ENCODE measurements around the gene ST7L.
"Not testable (repeated sequence)": the region's sequence is repeated elsewhere in the genome, so short reads cannot be mapped to it uniquely, and the experiment has no call there.

The ST7L gene

DNA sequence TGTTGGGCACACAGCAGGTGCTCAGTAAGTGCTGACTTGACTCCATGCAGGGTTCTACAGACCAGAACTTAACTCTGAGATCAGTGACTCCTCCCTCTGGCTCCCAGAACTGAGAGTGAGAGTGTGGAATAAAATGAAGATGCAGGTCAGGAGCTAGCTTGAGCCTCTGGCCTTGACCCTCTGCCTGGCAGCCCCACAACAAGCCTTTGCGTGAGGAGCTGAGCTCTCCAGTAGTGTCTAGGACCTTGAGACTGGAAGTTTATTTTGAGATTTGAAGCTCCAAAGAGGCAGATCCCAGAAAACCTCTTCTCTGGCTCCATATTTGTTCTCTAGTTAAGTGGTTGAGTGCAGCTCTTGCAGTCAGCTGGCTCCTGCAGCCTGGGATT lies 113.5 kb downstream of the ST7L start:
- Histone ChIP-seq H4K20me1 (peaks cover 15% of the 10 kb centered on the region; the same call in 1 of the 2 replicates), H3K27ac (no peak overlapping the region), H3K4me2 (peak overlapping the region; percentile 69), H3K4me3 (no peak overlapping the region), H3K36me3 (no peaks in the 10 kb centered on the region), H3K27me3 (peaks cover 85% of the 10 kb centered on the region), H3K9ac (peak overlapping the region; percentile 34; the same call in 1 of the 2 replicates), H3K9me3 (peaks cover 10% of the 10 kb centered on the region), H3K4me1 (peaks cover 40% of the 10 kb centered on the region)
- TF ChIP-seq Cebpa-rat (IDR thresholded peaks at IDR 0.05): no peak

- peak overlapping the region; percentile 69 for H3K4me2 ChIP-seq
- peaks cover 10% of the 10 kb centered on the region for H3K9me3 ChIP-seq
- H3K27me3 ChIP-seq: peaks cover 85% of the 10 kb centered on the region
- H4K20me1 ChIP-seq: peaks cover 15% of the 10 kb centered on the region; the same call in 1 of the 2 replicates
- no peak overlapping the region for H3K9ac ChIP-seq
- no peak overlapping the region for H3K4me3 ChIP-seq
- H3K36me3 ChIP-seq: no peaks in the 10 kb centered on the region
- no peak for TF ChIP-seq Cebpa-rat (IDR thresholded peaks at IDR 0.05)
- no peak overlapping the region for H3K27ac ChIP-seq
- peaks cover 40% of the 10 kb centered on the region for H3K4me1 ChIP-seq
Observed at GRCh38 chr1:112504661-112505399, 114.1 kb downstream of the ST7L start.

DNA sequence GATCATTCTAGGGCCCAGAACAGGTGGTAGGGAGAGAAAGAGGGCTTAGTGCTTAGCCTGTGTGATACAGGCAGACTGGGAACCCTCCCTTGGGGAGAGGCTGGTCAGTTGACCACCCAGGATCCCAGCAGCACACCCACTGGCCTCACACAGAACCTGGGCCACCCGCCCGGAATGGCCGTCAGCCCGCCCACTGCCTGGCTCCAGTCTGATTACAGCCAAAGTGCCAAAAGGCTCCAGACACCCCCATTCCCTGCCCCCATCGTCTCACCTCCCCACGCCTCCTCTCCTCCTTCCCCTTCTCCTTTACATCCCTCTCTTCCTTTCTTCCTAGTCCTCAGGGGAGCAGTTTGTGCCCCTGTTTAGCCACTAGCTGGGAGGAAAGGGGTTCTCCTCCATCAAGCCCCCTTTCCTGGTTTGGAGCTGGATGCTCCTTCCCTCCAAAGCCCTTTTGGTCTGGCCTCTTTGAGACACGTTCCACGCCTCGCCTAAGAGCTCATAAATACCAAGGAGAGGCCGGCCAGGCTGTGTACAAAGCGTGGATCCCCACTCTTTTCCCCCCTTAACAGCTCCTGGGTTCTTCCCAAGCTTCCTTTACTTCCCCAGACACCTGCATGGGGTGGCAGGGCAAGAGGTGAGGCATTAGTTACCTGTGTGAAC lies 114.8 kb downstream of the ST7L start:
- Histone ChIP-seq H3K4me1 (peaks cover 40% of the 10 kb centered on the region), H3K4me2 (peak overlapping the region; percentile 69; the same call in 1 of the 2 replicates), H3K4me3 (no peak overlapping the region), H3K27me3 (peaks cover 80% of the 10 kb centered on the region), H3K9me3 (peaks cover 7% of the 10 kb centered on the region), H3K36me3 (no peaks in the 10 kb centered on the region), H3K27ac (no peak overlapping the region), H4K20me1 (peaks cover 9% of the 10 kb centered on the region; the same call in 1 of the 2 replicates), H3K9ac (no peak overlapping the region)
- TF ChIP-seq Cebpa-rat (IDR thresholded peaks at IDR 0.05): no peak

- Histone ChIP-seq H3K4me2 (no peak overlapping the region), H3K27me3 (peaks cover 67% of the 10 kb centered on the region), H3K4me1 (peaks cover 28% of the 10 kb centered on the region), H3K9me3 (no peaks in the 10 kb centered on the region), H3K9ac (no peak overlapping the region), H3K4me3 (no peak overlapping the region), H3K36me3 (no peaks in the 10 kb centered on the region), H3K27ac (no peak overlapping the region), H4K20me1 (peaks cover 4% of the 10 kb centered on the region; the same call in 1 of the 2 replicates)
- no peak for TF ChIP-seq Cebpa-rat (IDR thresholded peaks at IDR 0.05)
Observed at GRCh38 chr1:112502826-112503225, 116.1 kb downstream of the ST7L start.

GRCh38 chr1:112501810-112502641 lies 116.9 kb downstream of the ST7L start:
- no peak for TF ChIP-seq Cebpa-rat (IDR thresholded peaks at IDR 0.05)
- peak overlapping the region; percentile 58 for H3K4me3 ChIP-seq

DNA sequence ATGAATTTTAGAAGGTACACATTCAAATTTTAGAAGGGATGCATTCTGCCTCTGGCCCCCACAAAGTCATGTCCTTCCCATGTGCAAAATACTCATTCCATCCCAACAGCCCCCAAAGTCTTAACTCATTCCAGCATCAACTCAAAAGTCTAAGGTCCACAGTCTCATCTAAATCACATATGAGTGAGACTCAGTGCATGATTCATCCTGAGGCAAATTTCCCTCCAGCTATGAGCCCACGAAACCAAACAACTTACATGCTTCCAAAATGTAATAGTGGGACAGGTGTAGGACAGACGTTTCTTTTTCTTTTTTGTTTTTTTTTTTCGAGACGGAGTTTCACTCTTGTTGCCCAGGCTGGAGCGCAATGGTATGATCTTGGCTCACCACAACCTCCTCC lies 122.7 kb downstream of the ST7L start:
- Histone ChIP-seq H3K4me3 (no peak overlapping the region), H3K27ac (no peak overlapping the region), H3K4me2 (no peak overlapping the region), H4K20me1 (no peaks in the 10 kb centered on the region), H3K27me3 (peaks cover 17% of the 10 kb centered on the region), H3K36me3 (no peaks in the 10 kb centered on the region), H3K4me1 (no peaks in the 10 kb centered on the region), H3K9me3 (no peaks in the 10 kb centered on the region), H3K9ac (no peak overlapping the region)
- TF ChIP-seq Cebpa-rat (IDR thresholded peaks at IDR 0.05): no peak

More at GRCh38 chr1:112501810-112502641, 116.9 kb downstream of the ST7L start:
- H3K27me3 ChIP-seq: peaks cover 59% of the 10 kb centered on the region
- H4K20me1 ChIP-seq: peaks cover 4% of the 10 kb centered on the region; the same call in 1 of the 2 replicates
- H3K9ac ChIP-seq: no peak overlapping the region
- no peaks in the 10 kb centered on the region for H3K9me3 ChIP-seq
- H3K27ac ChIP-seq: no peak overlapping the region
- H3K4me1 ChIP-seq: peaks cover 22% of the 10 kb centered on the region
- H3K36me3 ChIP-seq: no peaks in the 10 kb centered on the region
- H3K4me2 ChIP-seq: peak overlapping the region; percentile 71

- Histone ChIP-seq H3K27ac (no peak overlapping the region), H4K20me1 (no peaks in the 10 kb centered on the region), H3K4me2 (no peak overlapping the region), H3K27me3 (no peaks in the 10 kb centered on the region), H3K4me1 (no peaks in the 10 kb centered on the region), H3K9me3 (no peaks in the 10 kb centered on the region), H3K9ac (no peak overlapping the region), H3K4me3 (no peak overlapping the region), H3K36me3 (no peaks in the 10 kb centered on the region)
- no peak for TF ChIP-seq Cebpa-rat (IDR thresholded peaks at IDR 0.05)
Observed at GRCh38 chr1:112493351-112493750, 125.6 kb downstream of the ST7L start.

- H4K20me1 ChIP-seq: no peaks in the 10 kb centered on the region
Observed at GRCh38 chr1:112492076-112492475, 126.9 kb downstream of the ST7L start.

GRCh38 chr1:112488141-112488540 lies 130.8 kb downstream of the ST7L start:
- no peaks in the 10 kb centered on the region for H4K20me1 ChIP-seq
- H3K4me3 ChIP-seq: no peak overlapping the region
- no peak overlapping the region for H3K27ac ChIP-seq
- H3K4me1 ChIP-seq: no peaks in the 10 kb centered on the region
- no peak overlapping the region for H3K4me2 ChIP-seq
- H3K9ac ChIP-seq: no peak overlapping the region
- TF ChIP-seq Cebpa-rat (IDR thresholded peaks at IDR 0.05): no peak
- H3K9me3 ChIP-seq: no peaks in the 10 kb centered on the region
- H3K36me3 ChIP-seq: no peaks in the 10 kb centered on the region
- no peaks in the 10 kb centered on the region for H3K27me3 ChIP-seq

More at GRCh38 chr1:112492076-112492475, 126.9 kb downstream of the ST7L start:
- no peak overlapping the region for H3K4me2 ChIP-seq
- no peak overlapping the region for H3K9ac ChIP-seq
- H3K4me1 ChIP-seq: no peaks in the 10 kb centered on the region
- H3K4me3 ChIP-seq: no peak overlapping the region
- no peaks in the 10 kb centered on the region for H3K36me3 ChIP-seq
- TF ChIP-seq Cebpa-rat (IDR thresholded peaks at IDR 0.05): no peak
- no peaks in the 10 kb centered on the region for H3K9me3 ChIP-seq
- H3K27me3 ChIP-seq: no peaks in the 10 kb centered on the region
- no peak overlapping the region for H3K27ac ChIP-seq

DNA sequence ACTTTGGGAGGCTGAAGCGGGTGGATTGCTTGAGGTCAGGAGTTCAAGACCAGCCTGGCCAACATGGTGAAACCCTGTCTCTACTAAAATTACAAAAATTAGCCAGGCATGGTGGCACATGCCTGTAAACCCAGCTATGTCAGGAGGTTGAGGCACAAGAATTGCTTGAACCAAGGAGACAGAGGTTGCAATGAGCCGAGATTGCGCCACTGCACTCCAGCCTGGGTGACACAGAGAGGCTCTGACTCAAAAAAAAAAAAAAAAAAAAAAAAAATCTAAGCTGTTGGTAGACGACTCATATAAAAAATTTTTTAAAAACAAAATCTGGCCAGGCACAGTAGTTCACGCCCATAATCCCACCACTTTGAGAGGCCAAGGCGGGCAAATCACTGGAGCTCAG lies 131.3 kb downstream of the ST7L start:
- not testable (repeated sequence) for H3K4me1 ChIP-seq, H4K20me1 ChIP-seq, H3K4me3 ChIP-seq, H3K4me2 ChIP-seq, H3K27me3 ChIP-seq, H3K36me3 ChIP-seq, H3K9me3 ChIP-seq, H3K9ac ChIP-seq, H3K27ac ChIP-seq

DNA sequence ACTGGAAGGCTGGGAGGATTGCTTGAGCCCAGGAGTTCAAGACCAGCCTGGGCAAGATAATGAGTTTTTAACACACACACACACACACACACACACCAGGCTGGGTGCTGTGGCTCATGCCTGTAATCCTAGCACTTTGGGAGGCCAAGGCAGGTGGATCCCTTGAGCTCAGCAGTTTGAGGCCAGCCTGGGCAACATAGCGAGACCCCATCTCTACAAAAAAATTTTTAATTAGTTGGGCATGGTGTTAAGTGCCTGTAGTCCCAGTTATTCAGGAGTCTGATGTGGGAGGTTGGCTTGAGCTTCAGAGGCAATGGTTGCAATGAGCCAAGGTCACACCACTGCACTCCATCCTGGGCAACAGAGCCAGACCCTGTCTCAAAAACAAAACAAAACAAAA lies 132.9 kb downstream of the ST7L start:
- not testable (repeated sequence) for H3K4me3 ChIP-seq, H3K4me2 ChIP-seq, H3K9me3 ChIP-seq, H3K27me3 ChIP-seq, H4K20me1 ChIP-seq, H3K27ac ChIP-seq, H3K4me1 ChIP-seq, H3K9ac ChIP-seq, H3K36me3 ChIP-seq

All from BLaER1 (cell line).